ENCODE data around the gene C1orf116. TPM values are rescaled to one million over a fixed set of nuclear protein-coding genes. Genes with fewer than 3 reads are reported as not detected.

Gene C1orf116
- total RNA-seq, 1 donor from 2014 or later: not detected

DNA sequence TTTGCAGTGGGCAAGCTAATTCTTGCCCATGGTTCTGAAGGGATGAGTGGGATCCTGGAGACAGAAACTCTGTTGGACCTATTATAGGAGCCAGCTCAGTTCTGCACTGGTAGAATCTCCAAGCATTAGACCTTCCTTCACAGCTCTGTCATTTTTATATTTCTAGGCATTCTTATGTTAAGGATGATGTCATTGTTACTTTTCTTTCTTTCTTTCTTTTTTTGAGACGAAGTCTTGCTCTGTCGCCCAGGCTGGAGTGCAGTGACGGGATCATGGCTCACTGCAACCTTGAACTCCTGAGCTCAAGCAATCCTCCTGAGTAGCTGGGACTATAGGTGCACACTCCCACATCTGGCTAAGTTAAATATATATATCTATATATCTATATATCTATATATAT lies 28.0 kb upstream of the C1orf116 start:
- H3K27me3 Mint-ChIP-seq (ENCODE audit: unreplicated experiment): no peaks in the 10 kb centered on the region
- no peaks in the 10 kb centered on the region for H3K4me1 Mint-ChIP-seq (ENCODE audit: unreplicated experiment)
- no peak for TF ChIP-seq CTCF (IDR thresholded peaks at IDR 0.05)
- H3K4me3 Mint-ChIP-seq (ENCODE audit: unreplicated experiment): no peak overlapping the region
- peaks cover 30% of the 10 kb centered on the region for H3K36me3 Mint-ChIP-seq (ENCODE audit: unreplicated experiment)
- no peak for DNase-seq (ENCODE audit: extremely low spot score, unreplicated experiment)
- no peak overlapping the region for H3K27ac Mint-ChIP-seq (ENCODE audit: unreplicated experiment)
- H3K9me3 Mint-ChIP-seq (ENCODE audit: unreplicated experiment): no peaks in the 10 kb centered on the region

DNA sequence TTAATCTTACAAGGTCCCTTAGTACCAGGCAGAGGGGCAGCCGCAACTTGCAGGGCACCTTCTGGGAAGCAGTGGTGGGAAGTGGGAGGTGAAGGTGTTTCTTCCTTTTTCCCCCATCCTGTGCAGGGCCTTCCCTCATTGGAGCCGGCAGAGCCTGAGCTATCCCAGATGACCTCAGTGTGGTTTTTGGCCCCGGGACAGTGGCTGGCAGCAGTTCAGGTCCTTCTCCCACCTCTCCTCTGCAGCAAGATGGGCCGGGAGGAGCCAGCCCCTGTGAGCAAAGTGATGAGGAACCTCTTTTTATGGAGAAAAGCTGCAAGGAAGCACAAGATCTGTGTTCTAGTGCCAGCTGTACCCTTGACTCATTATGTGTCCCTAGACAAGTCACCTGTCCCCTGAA lies 27.3 kb upstream of the C1orf116 start:
- H3K27ac Mint-ChIP-seq (ENCODE audit: unreplicated experiment): no peak overlapping the region
- no peak for DNase-seq (ENCODE audit: extremely low spot score, unreplicated experiment)
- H3K27me3 Mint-ChIP-seq (ENCODE audit: unreplicated experiment): no peaks in the 10 kb centered on the region
- H3K4me1 Mint-ChIP-seq (ENCODE audit: unreplicated experiment): no peaks in the 10 kb centered on the region
- no peak for TF ChIP-seq CTCF (IDR thresholded peaks at IDR 0.05)
- H3K9me3 Mint-ChIP-seq (ENCODE audit: unreplicated experiment): no peaks in the 10 kb centered on the region
- peaks cover 26% of the 10 kb centered on the region for H3K36me3 Mint-ChIP-seq (ENCODE audit: unreplicated experiment)
- no peak overlapping the region for H3K4me3 Mint-ChIP-seq (ENCODE audit: unreplicated experiment)

- no peaks in the 10 kb centered on the region for H3K27me3 Mint-ChIP-seq (ENCODE audit: unreplicated experiment)
- H3K27ac Mint-ChIP-seq (ENCODE audit: unreplicated experiment): no peak overlapping the region
- H3K4me3 Mint-ChIP-seq (ENCODE audit: unreplicated experiment): no peak overlapping the region
- peaks cover 20% of the 10 kb centered on the region for H3K36me3 Mint-ChIP-seq (ENCODE audit: unreplicated experiment)
- H3K9me3 Mint-ChIP-seq (ENCODE audit: unreplicated experiment): no peaks in the 10 kb centered on the region
- no peak for TF ChIP-seq CTCF (IDR thresholded peaks at IDR 0.05)
- DNase-seq (ENCODE audit: extremely low spot score, unreplicated experiment): no peak
- H3K4me1 Mint-ChIP-seq (ENCODE audit: unreplicated experiment): no peaks in the 10 kb centered on the region
These were observed 26.6 kb upstream of the C1orf116 start for GRCh38 chr1:207058878-207059867.

DNA sequence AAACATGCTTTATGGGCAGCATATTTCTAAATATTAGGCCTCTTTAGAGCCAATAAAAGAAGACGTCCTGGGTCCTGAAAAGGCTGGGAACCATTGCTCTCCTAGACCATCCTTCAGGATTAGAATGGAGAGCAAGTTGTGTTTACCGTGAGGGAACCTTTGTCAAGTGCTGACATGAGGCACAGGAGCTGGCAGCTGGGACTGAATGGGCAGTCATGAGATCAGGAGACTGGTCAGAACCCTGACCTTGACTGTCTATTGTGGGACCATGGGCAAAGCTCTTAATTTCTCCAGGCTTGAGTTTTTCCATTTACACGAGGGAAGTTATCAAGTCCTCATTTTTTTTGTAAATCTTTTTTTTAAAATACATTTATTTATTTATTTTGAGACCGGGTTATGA lies 25.7 kb upstream of the C1orf116 start:
- no peak for TF ChIP-seq CTCF (IDR thresholded peaks at IDR 0.05)
- H3K4me1 Mint-ChIP-seq (ENCODE audit: unreplicated experiment): peaks cover 4% of the 10 kb centered on the region
- no peak for DNase-seq (ENCODE audit: extremely low spot score, unreplicated experiment)
- H3K27ac Mint-ChIP-seq (ENCODE audit: unreplicated experiment): no peak overlapping the region
- no peak overlapping the region for H3K4me3 Mint-ChIP-seq (ENCODE audit: unreplicated experiment)
- H3K36me3 Mint-ChIP-seq (ENCODE audit: unreplicated experiment): peaks cover 15% of the 10 kb centered on the region
- H3K9me3 Mint-ChIP-seq (ENCODE audit: unreplicated experiment): no peaks in the 10 kb centered on the region
- H3K27me3 Mint-ChIP-seq (ENCODE audit: unreplicated experiment): no peaks in the 10 kb centered on the region

DNA sequence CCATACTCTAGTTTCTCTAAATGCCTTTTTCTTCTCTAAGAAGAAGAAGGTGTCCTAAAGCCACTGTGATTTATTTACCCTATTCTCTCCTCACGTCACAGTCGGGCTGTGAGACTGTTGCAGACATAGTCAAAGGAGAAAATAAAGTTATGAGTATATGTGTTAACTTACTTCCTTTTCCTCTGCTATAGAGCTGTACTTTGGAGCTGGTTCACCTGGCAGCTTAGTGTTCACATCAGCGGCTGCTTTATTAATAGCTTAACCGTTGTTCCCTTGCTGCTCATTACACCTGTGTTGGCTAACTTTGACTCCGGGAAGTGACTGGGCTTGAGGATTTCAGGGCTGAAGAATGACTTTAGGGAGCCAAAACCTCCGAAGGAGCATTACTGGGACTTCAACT lies 24.1 kb upstream of the C1orf116 start:
- Mint-ChIP-seq H3K9me3 (ENCODE audit: unreplicated experiment) (no peaks in the 10 kb centered on the region), H3K36me3 (ENCODE audit: unreplicated experiment) (peaks cover 6% of the 10 kb centered on the region), H3K27ac (ENCODE audit: unreplicated experiment) (no peak overlapping the region), H3K27me3 (ENCODE audit: unreplicated experiment) (no peaks in the 10 kb centered on the region), H3K4me3 (ENCODE audit: unreplicated experiment) (no peak overlapping the region), H3K4me1 (ENCODE audit: unreplicated experiment) (peaks cover 18% of the 10 kb centered on the region)
- DNase-seq (ENCODE audit: extremely low spot score, unreplicated experiment): no peak
- TF ChIP-seq CTCF (IDR thresholded peaks at IDR 0.05): no peak
